HG02852 (cell line): ENCODE measurements around the gene HIBCH.
"Not testable (repeated sequence)": the region's sequence is repeated elsewhere in the genome, so short reads cannot be mapped to it uniquely, and the experiment has no call there.

Experiments
- ATAC-seq: cut with Tn5 transposase; IDR thresholded peaks from one replicate; pipeline ENCODE4 v1.9.1; 2021; ENCODE audit warnings: mild to moderate bottlenecking, moderate library complexity; ENCODE audit not compliant: unreplicated experiment

HIBCH gene

DNA sequence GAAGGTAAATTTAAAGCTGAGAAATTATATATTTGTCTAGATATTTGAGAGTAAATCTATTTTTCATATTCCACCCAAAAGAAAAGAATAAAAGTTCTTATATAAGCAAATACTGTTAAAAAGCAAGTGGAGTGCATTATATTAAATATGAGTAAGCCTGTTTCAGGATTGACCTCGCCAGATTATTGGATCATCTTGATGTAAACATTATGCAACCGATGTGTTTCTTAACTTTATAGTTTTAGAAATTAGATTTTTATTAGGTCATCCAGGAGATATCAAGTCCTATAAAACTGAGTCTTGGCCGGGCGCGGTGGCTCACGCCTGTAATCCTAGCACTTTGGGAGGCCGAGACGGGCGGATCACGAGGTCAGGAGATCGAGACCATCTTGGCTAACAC is 156.8 kb downstream of the HIBCH start:
- ATAC-seq, result no peak

DNA sequence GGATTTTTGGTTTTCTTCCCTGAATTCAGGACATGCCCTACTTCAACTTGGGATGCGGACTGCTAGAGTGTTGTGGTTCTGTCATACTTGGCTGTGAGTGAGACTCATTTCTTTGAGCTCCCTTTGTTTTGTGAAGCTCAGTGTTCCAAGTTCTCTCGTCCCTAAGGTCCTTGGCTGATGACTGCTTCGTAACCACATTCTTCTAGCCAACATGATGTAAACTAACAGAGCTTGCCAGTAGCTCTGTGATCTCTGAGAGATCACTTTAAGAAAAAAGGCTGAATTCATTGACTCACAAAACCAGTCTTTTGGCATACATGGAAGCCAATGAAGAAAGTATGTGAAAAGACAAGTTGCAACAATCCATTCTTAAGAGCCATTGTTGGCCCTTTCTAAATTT is 160.2 kb downstream of the HIBCH start:
- ATAC-seq, result no peak

DNA sequence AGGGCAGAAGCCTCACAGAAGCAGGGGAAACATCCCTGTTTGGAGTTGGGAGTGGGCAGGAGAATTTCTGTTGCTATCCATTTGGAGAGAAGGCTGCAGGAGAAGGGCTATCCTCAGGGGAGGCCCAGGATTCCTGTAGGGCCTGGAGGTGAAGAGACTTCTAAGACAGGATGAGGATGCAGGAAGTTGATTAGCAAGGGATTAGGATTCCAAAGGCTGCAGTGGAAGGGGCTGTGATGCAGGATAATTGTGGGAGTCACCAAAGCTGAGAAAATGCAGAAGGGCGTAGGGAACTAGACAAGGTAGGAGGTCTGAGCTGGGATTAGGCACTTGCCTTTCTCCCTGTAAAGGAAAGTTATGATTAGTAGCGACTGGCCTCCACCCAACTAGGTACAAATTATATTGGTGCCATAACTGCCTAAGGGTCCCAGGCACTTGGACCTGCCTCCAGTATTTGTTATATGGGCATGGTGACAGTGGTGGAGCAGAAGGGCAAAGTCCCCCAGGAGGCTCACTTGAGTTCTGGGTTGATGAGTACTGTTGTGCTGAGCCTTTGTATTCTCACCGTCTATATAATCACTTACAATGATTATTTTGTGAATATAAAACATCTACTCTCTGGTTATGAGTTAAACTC is 160.7 kb downstream of the HIBCH start:
- no peak for ATAC-seq

DNA sequence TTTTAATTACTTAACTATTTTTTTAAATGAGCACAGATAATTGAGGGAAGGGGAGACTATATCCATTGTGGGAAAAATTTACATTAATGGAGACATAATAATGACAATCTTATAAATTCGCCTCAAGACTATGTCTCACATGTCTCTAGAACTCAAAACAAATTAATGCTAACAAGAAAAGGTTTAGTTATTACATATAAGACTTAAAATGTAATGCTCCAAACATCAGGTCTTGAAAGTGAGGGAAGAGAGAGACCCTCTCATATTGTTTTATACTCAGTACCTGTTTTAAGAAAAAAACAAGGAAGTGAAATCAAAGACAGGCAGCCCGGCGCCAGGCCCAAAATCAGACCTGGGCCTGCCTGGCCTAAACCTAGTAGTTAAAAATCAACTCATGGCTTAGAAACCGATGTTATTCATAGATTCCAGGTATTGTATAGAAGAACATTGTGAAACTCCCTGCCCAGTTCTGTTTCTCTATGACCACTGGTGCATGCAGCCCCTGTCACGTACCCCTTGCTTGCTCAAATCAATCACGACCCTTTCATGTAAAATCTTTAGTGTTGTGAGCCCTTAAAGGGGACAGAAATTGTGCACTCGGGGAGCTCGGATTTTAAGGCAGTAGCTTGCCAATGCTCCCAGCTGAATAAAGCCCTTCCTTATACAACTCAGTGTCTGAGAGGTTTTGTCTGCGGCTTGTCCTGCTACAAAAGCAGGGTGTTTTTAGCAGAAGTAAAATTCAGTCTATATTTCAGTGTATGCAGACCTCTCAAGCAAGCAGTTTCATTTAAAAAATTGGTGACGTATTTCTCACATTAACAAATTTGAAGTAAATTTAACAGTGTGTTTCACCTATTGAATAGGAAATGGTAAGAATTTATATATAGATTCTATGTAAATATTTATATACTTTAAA is 161.8 kb downstream of the HIBCH start:
- ATAC-seq, result not testable (repeated sequence)

DNA sequence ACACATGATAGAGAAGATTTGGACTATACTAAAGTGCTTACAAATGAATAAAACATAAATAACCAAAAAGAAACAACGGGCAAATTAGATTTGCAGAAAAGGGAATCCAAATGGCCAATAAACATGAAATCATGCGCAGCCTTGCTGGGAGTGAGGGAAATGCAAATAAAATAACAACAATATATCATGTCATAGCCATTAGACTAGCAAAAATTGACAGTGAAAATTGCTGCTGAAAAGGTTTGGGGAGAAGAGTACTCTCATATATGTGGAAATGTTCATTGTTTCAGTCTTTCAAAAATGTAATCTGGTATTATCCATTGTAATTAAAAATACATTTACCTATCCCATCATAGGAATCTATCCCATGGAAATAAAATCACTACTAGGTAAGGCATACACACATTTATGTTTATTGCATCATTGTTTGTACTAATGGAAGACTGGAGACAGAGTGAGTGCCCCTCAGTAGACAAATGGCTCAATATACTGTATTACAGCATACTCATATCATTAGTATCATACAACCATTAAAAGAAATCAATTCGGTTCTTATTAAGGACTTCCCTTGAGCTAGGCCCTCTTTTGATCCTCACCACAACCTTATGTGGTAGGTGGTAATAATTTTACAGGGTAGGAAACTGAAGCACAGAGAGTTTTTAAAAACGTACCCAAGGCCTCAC is 163.0 kb downstream of the HIBCH start:
- no peak for ATAC-seq
